SK-N-SH (cell line): ENCODE measurements around the gene DYNC2LI1.

Experiments
- CTCF ChIP-seq: fragments of 200-600 bp; sonication (generic); IDR thresholded peaks from 2 replicates; pipeline ENCODE4 v1.6.1; 2017; ENCODE audit warnings: antibody characterized with exemption, mild to moderate bottlenecking, moderate library complexity
- SIN3A ChIP-seq: IDR thresholded peaks from 2 replicates; pipeline ENCODE4 v1.6.1; 2012; ENCODE audit warnings: low read depth, mild to moderate bottlenecking, low read length, moderate library complexity, borderline replicate concordance

- TF ChIP-seq CTCF (no peak), SIN3A (no peak)
These were observed 17.4 kb downstream of the DYNC2LI1 start for GRCh38 chr2:43791035-43791765.
